Activated CD4-positive, alpha-beta T cell treated with anti-CD3 and anti-CD28 coated beads, Interleukin-2, amount 10 ng/mL, durations not matched to agents 24 days and 14 days (primary cell): Measurements from ENCODE around the gene DCBLD1. TPM values are rescaled to one million over a fixed set of nuclear protein-coding genes. Genes with fewer than 3 reads are reported as not detected.
A peak's percentile ranks its signal among the peaks of the same experiment; 100 is the strongest.

Source experiments
- DNase-seq: peaks from one replicate; pipeline ENCODE4 v3.0.0; 2022
- H3K27ac Mint-ChIP-seq: one replicate; pipeline ENCODE4 v1.8.0; 2022; ENCODE audit warnings: mild to moderate bottlenecking, mixed read lengths
- H3K27me3 Mint-ChIP-seq: one replicate; pipeline ENCODE4 v1.8.0; 2022; ENCODE audit warnings: mixed read lengths
- H3K36me3 Mint-ChIP-seq: one replicate; pipeline ENCODE4 v1.8.0; 2022; ENCODE audit warnings: low read depth, mild to moderate bottlenecking, mixed read lengths
- H3K4me1 Mint-ChIP-seq: one replicate; pipeline ENCODE4 v1.8.0; 2021; ENCODE audit warnings: mixed read lengths
- H3K4me3 Mint-ChIP-seq: one replicate; pipeline ENCODE4 v1.8.0; 2022; ENCODE audit warnings: mild to moderate bottlenecking, moderate library complexity, mixed read lengths
- H3K9me3 Mint-ChIP-seq: one replicate; pipeline ENCODE4 v1.8.0; 2021; ENCODE audit warnings: mixed read lengths
- intact Hi-C: fragments of 100-400 bp; cut with micrococcal nuclease; formaldehyde crosslinking; loops from one replicate; pipeline ENCODE4 v1.15.1; 2023
- total RNA-seq: library from RNA; stranded (reverse); gene quantifications from 2 replicates; pipeline ENCODE4 v1.2.3, GENCODE V29; 2022

Gene DCBLD1
- total RNA-seq, 1 donor from 2014 or later = 4.8 TPM

DNA sequence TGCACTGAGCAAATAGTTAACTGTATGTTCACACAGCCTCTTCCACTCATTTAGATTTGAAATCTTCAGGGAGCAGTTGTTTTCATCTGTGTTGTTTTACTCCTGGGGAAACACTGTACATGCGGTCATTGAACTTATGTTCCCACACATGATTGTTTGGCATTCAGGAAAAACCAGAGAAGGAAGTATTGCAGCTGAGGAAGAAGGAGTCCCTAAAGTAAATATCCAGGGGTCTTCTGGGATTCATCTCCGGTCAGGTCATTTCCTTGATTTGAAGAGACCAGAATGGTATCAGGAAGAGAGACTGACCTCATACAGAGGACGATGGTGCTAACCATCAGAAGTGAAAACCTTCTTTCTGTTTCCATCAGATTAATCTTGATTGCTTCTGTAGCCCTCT lies 52.5 kb downstream of the DCBLD1 start:
- DNase-seq = no peak
- peaks cover 7% of the 10 kb centered on the region for H3K27me3 Mint-ChIP-seq
- H3K9me3 Mint-ChIP-seq = peaks cover under 1% of the 10 kb centered on the region
- no peak overlapping the region for H3K27ac Mint-ChIP-seq
- peaks cover 3% of the 10 kb centered on the region for H3K36me3 Mint-ChIP-seq
- peaks cover 4% of the 10 kb centered on the region for H3K4me1 Mint-ChIP-seq
- intact Hi-C loops = no loop called here
- no peak overlapping the region for H3K4me3 Mint-ChIP-seq

DNA sequence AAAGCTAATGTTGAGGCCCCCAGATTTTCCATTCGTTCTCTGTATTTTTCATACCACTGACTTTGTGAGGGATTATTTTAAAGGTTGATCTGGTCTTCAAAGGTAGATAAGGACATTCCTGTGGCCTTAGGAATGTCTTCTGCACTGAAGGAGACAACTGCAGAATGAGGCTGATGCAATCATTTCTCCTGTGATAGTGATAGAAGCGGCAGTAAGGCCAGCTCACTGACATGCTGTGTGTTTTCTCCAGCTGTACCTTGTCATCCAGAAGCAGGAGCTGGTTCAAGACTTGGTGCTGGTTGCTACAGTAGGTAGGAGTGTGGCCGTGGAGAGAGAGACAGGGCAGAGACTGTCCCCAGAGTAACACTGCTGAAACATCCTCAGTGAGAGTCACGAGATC lies 53.8 kb downstream of the DCBLD1 start:
- peaks cover 4% of the 10 kb centered on the region for H3K4me1 Mint-ChIP-seq
- H3K9me3 Mint-ChIP-seq = peaks cover 3% of the 10 kb centered on the region
- intact Hi-C loops = no loop called here
- H3K27ac Mint-ChIP-seq = no peak overlapping the region
- H3K36me3 Mint-ChIP-seq = peaks cover 3% of the 10 kb centered on the region
- H3K27me3 Mint-ChIP-seq = peaks cover 7% of the 10 kb centered on the region
- no peak for DNase-seq
- no peak overlapping the region for H3K4me3 Mint-ChIP-seq

DNA sequence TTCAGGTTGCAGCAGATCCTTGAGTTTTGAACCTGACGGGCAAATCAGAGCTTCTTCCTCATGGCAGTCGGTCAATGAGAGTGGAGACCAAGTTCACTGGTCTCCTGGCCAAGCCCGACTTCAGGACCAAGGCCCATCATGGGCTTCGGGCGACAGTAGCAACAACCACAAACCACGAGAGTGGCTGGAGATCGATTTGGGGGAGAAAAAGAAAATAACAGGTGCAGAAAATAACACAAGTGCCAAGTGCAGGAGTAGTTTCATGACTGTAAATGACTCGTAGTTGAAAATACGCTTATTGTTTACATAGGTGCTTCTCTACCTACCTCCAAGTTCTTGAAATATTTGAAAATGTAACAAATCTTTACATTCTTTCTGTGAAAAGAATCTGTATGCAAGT lies 56.1 kb downstream of the DCBLD1 start:
- no peak overlapping the region for H3K4me3 Mint-ChIP-seq
- H3K27me3 Mint-ChIP-seq = peaks cover 7% of the 10 kb centered on the region
- peaks cover 3% of the 10 kb centered on the region for H3K36me3 Mint-ChIP-seq
- DNase-seq = no peak
- H3K27ac Mint-ChIP-seq = no peak overlapping the region
- H3K4me1 Mint-ChIP-seq = peaks cover 4% of the 10 kb centered on the region
- intact Hi-C loops = no loop called here
- H3K9me3 Mint-ChIP-seq = peaks cover 3% of the 10 kb centered on the region

DNA sequence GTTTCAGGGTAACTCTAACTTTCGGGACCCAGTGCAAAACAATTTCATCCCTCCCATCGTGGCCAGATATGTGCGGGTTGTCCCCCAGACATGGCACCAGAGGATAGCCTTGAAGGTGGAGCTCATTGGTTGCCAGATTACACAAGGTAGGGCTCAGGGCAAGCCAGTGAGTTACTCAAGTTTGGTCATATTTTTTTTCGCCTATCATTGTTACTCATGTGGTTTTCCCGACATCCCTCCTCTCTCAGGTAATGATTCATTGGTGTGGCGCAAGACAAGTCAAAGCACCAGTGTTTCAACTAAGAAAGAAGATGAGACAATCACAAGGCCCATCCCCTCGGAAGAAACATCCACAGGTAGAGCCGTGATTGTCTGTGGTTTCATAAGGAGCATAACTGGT lies 58.2 kb downstream of the DCBLD1 start:
- Mint-ChIP-seq H3K4me1 (peaks cover 4% of the 10 kb centered on the region), H3K4me3 (no peak overlapping the region), H3K27ac (no peak overlapping the region), H3K27me3 (peaks cover 7% of the 10 kb centered on the region), H3K9me3 (peaks cover 3% of the 10 kb centered on the region), H3K36me3 (peaks cover 3% of the 10 kb centered on the region)
- intact Hi-C loops = no loop called here
- DNase-seq = no peak

DNA sequence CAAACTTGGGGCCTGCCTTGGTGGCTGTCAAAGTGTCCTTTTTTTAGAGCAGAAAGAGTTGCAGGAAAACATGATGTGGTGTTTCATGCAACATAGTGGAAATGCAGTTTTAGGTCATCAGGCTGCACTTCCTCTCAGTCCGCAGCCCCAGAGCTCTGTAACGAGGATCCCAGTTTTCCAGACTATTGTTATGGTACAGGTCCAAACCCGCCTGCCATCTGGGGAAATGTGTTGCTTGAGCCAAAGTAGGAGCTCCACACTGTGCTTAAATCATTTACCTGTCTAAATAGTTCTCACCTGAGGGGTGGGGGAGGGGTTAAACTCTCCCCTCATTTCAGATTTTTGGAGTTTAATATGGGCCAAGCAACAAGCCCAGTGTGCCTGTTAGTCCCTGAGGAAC lies 60.0 kb downstream of the DCBLD1 start:
- H3K4me3 Mint-ChIP-seq = no peak overlapping the region
- peaks cover 7% of the 10 kb centered on the region for H3K36me3 Mint-ChIP-seq
- peaks cover 3% of the 10 kb centered on the region for H3K9me3 Mint-ChIP-seq
- DNase-seq = no peak
- no peak overlapping the region for H3K27ac Mint-ChIP-seq
- H3K4me1 Mint-ChIP-seq = peaks cover 14% of the 10 kb centered on the region
- intact Hi-C loops = no loop called here
- peaks cover 17% of the 10 kb centered on the region for H3K27me3 Mint-ChIP-seq

DNA sequence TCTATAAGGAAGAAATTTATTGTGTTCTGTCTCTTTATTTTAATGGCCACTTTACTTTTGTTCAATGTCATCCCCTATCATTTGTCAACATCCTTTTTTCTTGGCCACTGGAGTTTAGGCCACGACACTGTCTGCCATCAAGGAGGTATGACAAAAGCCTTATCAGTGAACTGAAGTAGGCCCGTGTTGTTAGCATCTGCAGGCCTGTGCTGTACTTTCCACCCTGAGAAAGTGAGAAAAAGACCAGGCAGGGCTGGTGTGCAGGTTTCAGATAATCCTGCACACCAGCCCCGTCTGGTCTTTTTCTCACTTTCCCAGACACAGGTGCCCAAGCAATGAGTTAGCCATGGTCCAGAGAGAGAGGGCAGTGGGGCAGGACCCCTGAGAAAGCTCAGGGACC lies 62.2 kb downstream of the DCBLD1 start:
- peaks cover 26% of the 10 kb centered on the region for H3K4me1 Mint-ChIP-seq
- peaks cover 6% of the 10 kb centered on the region for H3K36me3 Mint-ChIP-seq
- peaks cover 10% of the 10 kb centered on the region for H3K27me3 Mint-ChIP-seq
- peaks cover 3% of the 10 kb centered on the region for H3K9me3 Mint-ChIP-seq
- DNase-seq = no peak
- intact Hi-C loops = no loop called here
- H3K27ac Mint-ChIP-seq = no peak overlapping the region
- H3K4me3 Mint-ChIP-seq = no peak overlapping the region

GRCh38 chr6:117545161-117545595 lies 62.7 kb downstream of the DCBLD1 start:
- H3K36me3 Mint-ChIP-seq = peaks cover 6% of the 10 kb centered on the region
- intact Hi-C loops = no loop called here
- H3K4me1 Mint-ChIP-seq = peaks cover 31% of the 10 kb centered on the region
- DNase-seq = no peak
- H3K27me3 Mint-ChIP-seq = peaks cover 10% of the 10 kb centered on the region
- H3K4me3 Mint-ChIP-seq = no peak overlapping the region
- peaks cover under 1% of the 10 kb centered on the region for H3K9me3 Mint-ChIP-seq
- no peak overlapping the region for H3K27ac Mint-ChIP-seq

- peak; percentile 56 for DNase-seq
- Mint-ChIP-seq H3K4me1 (peaks cover 38% of the 10 kb centered on the region), H3K27me3 (peaks cover 10% of the 10 kb centered on the region), H3K9me3 (no peaks in the 10 kb centered on the region), H3K36me3 (peaks cover 6% of the 10 kb centered on the region), H3K4me3 (peak overlapping the region; percentile 14), H3K27ac (peak overlapping the region; percentile 3)
- intact Hi-C loops = no loop called here
These were observed 64.2 kb downstream of the DCBLD1 start for GRCh38 chr6:117546674-117547073.

DNA sequence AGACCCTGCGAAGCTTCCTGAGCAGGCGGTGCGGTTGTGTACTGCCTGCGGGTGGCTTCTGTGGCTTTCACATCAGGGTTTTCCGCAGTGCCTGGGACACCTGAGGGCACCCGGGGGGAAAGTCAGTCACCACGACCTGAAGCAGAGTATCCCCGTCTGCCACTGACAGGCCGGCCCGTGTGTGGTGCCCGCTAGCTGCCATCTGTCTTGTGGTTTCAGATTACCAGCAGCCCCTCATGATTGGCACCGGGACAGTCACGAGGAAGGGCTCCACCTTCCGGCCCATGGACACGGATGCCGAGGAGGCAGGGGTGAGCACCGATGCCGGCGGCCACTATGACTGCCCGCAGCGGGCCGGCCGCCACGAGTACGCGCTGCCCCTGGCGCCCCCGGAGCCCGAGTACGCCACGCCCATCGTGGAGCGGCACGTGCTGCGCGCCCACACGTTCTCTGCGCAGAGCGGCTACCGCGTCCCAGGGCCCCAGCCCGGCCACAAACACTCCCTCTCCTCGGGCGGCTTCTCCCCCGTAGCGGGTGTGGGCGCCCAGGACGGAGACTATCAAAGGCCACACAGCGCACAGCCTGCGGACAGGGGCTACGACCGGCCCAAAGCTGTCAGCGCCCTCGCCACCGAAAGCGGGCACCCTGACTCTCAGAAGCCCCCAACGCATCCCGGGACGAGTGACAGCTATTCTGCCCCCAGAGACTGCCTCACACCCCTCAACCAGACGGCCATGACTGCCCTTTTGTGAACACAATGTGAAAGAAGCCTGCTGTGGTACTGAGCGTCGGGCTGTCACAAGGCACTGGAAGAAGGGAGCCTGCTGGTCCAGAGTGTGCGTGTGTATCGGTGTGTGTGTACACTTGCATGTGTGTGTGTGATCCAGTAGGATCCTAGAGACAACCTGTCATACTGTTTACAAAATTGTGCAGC lies 65.5 kb downstream of the DCBLD1 start:
- Mint-ChIP-seq H3K27me3 (peaks cover 10% of the 10 kb centered on the region), H3K36me3 (peaks cover 6% of the 10 kb centered on the region), H3K9me3 (no peaks in the 10 kb centered on the region), H3K27ac (peak overlapping the region; percentile 85), H3K4me3 (peak overlapping the region; percentile 81), H3K4me1 (peaks cover 38% of the 10 kb centered on the region)
- intact Hi-C loops = loop anchor here (1.0 to 2.0 kb wide), 5 partner anchors 8 to 129 kb away; partner anchors contain the start of gene GOPC
- peak; percentile 81 for DNase-seq

- intact Hi-C loops = loop anchor here (1.0 to 2.0 kb wide), 5 partner anchors 7 to 128 kb away; partner anchors contain the start of gene GOPC
- peaks cover 6% of the 10 kb centered on the region for H3K36me3 Mint-ChIP-seq
- H3K27ac Mint-ChIP-seq = peak overlapping the region; percentile 85
- no peaks in the 10 kb centered on the region for H3K9me3 Mint-ChIP-seq
- peaks cover 38% of the 10 kb centered on the region for H3K4me1 Mint-ChIP-seq
- DNase-seq = peak; percentile 81
- H3K4me3 Mint-ChIP-seq = peak overlapping the region; percentile 81
- H3K27me3 Mint-ChIP-seq = peaks cover 10% of the 10 kb centered on the region
These were observed 66.4 kb downstream of the DCBLD1 start for GRCh38 chr6:117548797-117549301.

DNA sequence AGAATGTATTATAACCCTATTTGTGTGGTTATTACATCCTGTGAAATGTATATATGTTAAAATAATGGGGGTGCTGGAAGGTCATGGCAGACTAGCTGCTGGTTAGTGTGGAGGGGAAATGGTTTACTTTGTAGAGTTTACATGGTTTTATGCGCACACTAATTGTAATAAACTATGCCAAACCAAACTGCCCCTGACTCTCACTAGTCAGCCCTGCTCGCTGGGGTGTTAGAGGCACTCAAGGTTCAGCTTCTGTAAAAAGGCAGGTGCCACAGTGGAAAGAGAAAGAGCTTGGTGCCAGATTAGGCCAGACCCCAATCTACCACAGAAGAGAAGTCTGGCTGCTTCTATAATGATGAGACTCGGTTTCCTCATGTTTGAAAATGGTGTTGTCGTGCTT lies 67.1 kb downstream of the DCBLD1 start:
- peak overlapping the region; percentile 85 for H3K27ac Mint-ChIP-seq
- H3K4me1 Mint-ChIP-seq = peaks cover 38% of the 10 kb centered on the region
- intact Hi-C loops = loop anchor here (2.0 kb wide), 2 partner anchors 19 to 127 kb away; no protein-coding TSS in a partner anchor
- no peak for DNase-seq
- H3K27me3 Mint-ChIP-seq = peaks cover 10% of the 10 kb centered on the region
- H3K36me3 Mint-ChIP-seq = peaks cover 6% of the 10 kb centered on the region
- peak overlapping the region; percentile 81 for H3K4me3 Mint-ChIP-seq
- H3K9me3 Mint-ChIP-seq = no peaks in the 10 kb centered on the region

DNA sequence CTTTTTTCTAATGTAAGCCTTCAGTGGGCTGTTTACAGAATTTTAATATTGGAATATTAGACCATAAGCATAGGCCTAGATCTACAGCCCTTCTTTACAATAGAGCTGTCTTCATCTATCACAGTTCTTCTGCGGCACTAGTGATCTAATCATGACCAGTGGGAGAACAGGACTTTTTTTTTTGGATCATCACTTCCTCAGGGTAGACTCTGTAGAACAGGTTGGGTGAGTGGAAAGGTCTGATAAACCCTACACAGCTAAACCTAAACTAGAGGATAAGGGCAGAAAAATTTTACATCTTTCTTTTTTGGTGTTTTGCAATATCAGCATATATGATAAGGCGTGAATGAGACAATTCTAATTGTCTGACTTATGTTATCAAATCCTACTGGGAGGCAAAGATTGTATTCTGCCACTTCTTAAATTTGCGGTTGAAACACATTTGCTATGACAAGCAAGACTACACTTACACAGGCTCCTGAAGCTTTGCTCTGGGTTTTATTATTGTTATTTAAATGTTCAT lies 67.7 kb downstream of the DCBLD1 start:
- DNase-seq = no peak
- peaks cover 38% of the 10 kb centered on the region for H3K4me1 Mint-ChIP-seq
- H3K4me3 Mint-ChIP-seq = peak overlapping the region; percentile 81
- H3K36me3 Mint-ChIP-seq = peaks cover 6% of the 10 kb centered on the region
- H3K27me3 Mint-ChIP-seq = peaks cover 11% of the 10 kb centered on the region
- intact Hi-C loops = no loop called here
- peak overlapping the region; percentile 85 for H3K27ac Mint-ChIP-seq
- H3K9me3 Mint-ChIP-seq = no peaks in the 10 kb centered on the region

- peaks cover 12% of the 10 kb centered on the region for H3K27me3 Mint-ChIP-seq
- no peak overlapping the region for H3K27ac Mint-ChIP-seq
- intact Hi-C loops = no loop called here
- no peak for DNase-seq
- peaks cover 6% of the 10 kb centered on the region for H3K36me3 Mint-ChIP-seq
- peaks cover 38% of the 10 kb centered on the region for H3K4me1 Mint-ChIP-seq
- no peak overlapping the region for H3K4me3 Mint-ChIP-seq
- no peaks in the 10 kb centered on the region for H3K9me3 Mint-ChIP-seq
These were observed 68.3 kb downstream of the DCBLD1 start for GRCh38 chr6:117550618-117551242.

DNA sequence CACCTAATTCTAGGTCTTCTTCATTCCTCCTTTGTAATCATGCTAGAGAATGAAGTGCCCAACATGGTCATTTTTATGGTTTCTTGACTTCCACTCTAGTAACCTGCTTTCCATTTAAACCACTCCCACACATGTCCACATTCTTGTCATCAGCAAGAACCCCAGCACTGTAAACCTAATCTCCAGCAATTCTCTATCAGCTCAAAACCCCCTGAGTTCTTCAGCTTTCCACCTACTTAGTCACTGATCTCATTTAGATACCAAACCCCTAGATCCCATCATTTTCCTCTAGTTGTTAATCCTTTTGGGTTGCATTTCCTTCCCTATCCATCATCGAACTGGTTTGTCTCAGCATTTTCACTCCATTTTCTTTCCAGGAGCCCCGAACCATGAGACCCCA lies 70.1 kb downstream of the DCBLD1 start:
- Mint-ChIP-seq H3K36me3 (no peaks in the 10 kb centered on the region), H3K4me3 (no peak overlapping the region), H3K9me3 (no peaks in the 10 kb centered on the region), H3K4me1 (peaks cover 27% of the 10 kb centered on the region), H3K27ac (no peak overlapping the region), H3K27me3 (peaks cover 2% of the 10 kb centered on the region)
- no peak for DNase-seq
- intact Hi-C loops = no loop called here
